ENCODE results near the gene QRFP.

DNA sequence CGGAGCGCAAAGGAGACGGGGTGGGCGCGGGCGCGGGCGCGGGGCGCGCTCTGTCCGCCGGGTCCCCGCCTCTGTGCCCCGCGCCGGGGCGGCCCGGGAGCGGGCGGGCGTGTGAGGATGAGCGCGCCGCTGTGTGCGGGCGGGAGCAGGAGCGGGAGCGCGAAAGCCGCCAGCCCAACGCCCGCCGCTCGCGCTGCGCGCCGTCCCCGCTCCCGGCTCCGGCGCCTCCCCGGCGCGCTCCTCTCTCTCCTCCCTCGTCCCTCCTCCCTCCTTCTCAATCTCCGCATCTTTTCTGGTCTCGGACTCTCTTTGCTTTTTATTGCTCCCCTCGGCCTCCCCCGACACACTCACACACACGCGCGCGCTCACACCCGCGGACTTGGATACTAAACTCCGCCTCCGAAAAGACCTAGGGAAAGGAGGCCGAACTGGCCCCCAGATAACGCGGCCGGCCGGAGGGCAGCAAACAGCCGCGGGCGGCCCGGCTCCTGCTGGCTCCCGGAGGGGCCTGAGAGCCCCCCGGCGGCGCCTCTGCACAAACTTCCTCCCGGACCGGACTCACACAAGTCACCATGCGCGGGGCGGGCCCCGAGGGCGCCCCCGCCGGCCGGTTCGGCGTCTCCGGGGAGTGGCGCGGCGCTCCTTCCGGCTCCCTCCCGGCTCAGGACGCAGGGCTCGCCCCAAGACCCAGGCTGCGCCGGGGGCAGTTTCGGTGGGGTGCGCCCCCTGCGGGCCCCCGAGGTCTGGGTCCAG is 42.2 kb upstream of the QRFP start, which contains the start of gene FIBCD1:
- TF ChIP-seq EZH2 (IDR thresholded peaks at IDR 0.05; ENCODE audit: low read length, missing control alignments): no peak
- TF ChIP-seq, protein P1, sequence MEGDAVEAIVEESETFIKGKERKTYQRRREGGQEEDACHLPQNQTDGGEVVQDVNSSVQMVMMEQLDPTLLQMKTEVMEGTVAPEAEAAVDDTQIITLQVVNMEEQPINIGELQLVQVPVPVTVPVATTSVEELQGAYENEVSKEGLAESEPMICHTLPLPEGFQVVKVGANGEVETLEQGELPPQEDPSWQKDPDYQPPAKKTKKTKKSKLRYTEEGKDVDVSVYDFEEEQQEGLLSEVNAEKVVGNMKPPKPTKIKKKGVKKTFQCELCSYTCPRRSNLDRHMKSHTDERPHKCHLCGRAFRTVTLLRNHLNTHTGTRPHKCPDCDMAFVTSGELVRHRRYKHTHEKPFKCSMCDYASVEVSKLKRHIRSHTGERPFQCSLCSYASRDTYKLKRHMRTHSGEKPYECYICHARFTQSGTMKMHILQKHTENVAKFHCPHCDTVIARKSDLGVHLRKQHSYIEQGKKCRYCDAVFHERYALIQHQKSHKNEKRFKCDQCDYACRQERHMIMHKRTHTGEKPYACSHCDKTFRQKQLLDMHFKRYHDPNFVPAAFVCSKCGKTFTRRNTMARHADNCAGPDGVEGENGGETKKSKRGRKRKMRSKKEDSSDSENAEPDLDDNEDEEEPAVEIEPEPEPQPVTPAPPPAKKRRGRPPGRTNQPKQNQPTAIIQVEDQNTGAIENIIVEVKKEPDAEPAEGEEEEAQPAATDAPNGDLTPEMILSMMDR (conservative IDR thresholded peaks at IDR 0.05 in 1 of 2, IDR thresholded peaks at IDR 0.05 in 1 of 2; ENCODE audit: low read depth in 1 of 2, low read length in 2 of 2): peak; percentile 7 to 25

Measured in fibroblast of lung (primary cell).